ENCODE data around the gene LILRB5. TPM values are rescaled to one million over a fixed set of nuclear protein-coding genes. Genes with fewer than 3 reads are reported as not detected.
"Not testable (repeated sequence)": the region's sequence is repeated elsewhere in the genome, so short reads cannot be mapped to it uniquely, and the experiment has no call there.

Gene LILRB5
- total RNA-seq, 2 donors from 2014 or later, result 2.6 to 12.0 TPM

DNA sequence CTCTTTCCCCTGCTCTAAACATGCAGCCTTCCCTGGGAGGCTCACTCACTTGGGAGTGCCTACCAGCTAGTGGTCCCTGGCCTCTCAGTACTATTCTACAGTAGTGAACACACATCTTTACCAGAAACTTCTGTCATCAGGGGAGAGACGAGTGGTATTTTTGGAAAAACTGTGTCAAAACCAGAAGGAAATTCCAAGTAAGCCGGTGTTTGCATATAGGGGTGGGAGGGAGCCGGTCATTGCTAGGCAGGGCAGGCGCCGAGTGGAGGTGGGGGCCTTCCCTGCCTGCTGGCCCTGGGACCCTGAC lies 49.4 kb downstream of the LILRB5 start:
- DNase-seq (ENCODE audit: low spot score), result no peak
- TF ChIP-seq, protein P1, sequence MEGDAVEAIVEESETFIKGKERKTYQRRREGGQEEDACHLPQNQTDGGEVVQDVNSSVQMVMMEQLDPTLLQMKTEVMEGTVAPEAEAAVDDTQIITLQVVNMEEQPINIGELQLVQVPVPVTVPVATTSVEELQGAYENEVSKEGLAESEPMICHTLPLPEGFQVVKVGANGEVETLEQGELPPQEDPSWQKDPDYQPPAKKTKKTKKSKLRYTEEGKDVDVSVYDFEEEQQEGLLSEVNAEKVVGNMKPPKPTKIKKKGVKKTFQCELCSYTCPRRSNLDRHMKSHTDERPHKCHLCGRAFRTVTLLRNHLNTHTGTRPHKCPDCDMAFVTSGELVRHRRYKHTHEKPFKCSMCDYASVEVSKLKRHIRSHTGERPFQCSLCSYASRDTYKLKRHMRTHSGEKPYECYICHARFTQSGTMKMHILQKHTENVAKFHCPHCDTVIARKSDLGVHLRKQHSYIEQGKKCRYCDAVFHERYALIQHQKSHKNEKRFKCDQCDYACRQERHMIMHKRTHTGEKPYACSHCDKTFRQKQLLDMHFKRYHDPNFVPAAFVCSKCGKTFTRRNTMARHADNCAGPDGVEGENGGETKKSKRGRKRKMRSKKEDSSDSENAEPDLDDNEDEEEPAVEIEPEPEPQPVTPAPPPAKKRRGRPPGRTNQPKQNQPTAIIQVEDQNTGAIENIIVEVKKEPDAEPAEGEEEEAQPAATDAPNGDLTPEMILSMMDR (IDR thresholded peaks at IDR 0.05), result no peak
- H3K4me1 ChIP-seq, result peaks cover 0 to 81% of the 10 kb centered on the region in 2 donors
- peaks cover 58% of the 10 kb centered on the region for H3K36me3 ChIP-seq
- H3K27ac ChIP-seq, result peak overlapping the region; percentile 51 to 57
- H3K27me3 ChIP-seq, result no peaks in the 10 kb centered on the region
- H3K4me3 ChIP-seq, result no peak overlapping the region
- no peaks in the 10 kb centered on the region for H3K9me3 ChIP-seq

DNA sequence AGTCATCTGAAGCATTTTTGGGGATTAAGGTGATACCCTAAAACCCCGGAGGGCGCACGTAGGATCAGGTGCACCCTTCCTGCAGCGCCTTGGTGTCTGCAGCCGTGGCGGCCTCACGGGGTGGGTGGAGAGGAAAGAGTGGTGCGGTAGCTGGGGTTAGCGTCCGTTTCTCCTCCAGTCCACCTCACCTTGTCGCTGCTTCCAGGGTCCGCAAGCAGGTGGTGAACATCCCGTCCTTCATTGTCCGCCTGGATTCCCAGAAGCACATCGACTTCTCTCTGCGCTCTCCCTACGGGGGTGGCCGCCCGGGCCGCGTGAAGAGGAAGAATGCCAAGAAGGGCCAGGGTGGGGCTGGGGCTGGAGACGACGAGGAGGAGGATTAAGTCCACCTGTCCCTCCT lies 49.9 kb downstream of the LILRB5 start:
- peak overlapping the region; percentile 51 to 57 for H3K27ac ChIP-seq
- DNase-seq (ENCODE audit: low spot score); H3K27me3 ChIP-seq; H3K9me3 ChIP-seq; H3K4me3 ChIP-seq: not testable (repeated sequence)
- H3K4me1 ChIP-seq, result peaks cover 0 to 86% of the 10 kb centered on the region in 2 donors
- H3K36me3 ChIP-seq, result peaks cover 62% of the 10 kb centered on the region

DNA sequence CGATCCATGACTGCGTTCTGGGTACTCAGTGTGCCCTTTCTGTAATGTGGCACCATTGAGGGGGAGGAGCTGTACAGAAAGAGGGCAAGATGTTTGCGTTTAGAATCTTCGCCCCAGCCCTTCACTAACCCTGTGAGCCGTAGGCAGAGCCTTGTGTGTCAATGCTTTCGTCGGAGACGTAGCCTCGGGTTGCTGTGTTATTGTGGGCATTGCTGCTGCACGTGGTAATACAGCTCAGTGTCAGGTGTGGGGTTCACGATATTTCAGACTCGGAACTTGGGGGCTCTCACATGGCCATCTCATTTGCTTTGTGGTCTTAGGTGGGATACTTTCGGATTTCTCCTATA lies 50.3 kb downstream of the LILRB5 start:
- no peaks in the 10 kb centered on the region for H3K27me3 ChIP-seq
- peaks cover 66% of the 10 kb centered on the region for H3K36me3 ChIP-seq
- peaks cover 0 to 89% of the 10 kb centered on the region in 2 donors for H3K4me1 ChIP-seq
- H3K9me3 ChIP-seq, result no peaks in the 10 kb centered on the region
- TF ChIP-seq, protein P1 (IDR thresholded peaks at IDR 0.05), result no peak
- no peak overlapping the region for H3K4me3 ChIP-seq
- peak overlapping the region; percentile 36 to 57 for H3K27ac ChIP-seq
- no peak for DNase-seq (ENCODE audit: low spot score)

DNA sequence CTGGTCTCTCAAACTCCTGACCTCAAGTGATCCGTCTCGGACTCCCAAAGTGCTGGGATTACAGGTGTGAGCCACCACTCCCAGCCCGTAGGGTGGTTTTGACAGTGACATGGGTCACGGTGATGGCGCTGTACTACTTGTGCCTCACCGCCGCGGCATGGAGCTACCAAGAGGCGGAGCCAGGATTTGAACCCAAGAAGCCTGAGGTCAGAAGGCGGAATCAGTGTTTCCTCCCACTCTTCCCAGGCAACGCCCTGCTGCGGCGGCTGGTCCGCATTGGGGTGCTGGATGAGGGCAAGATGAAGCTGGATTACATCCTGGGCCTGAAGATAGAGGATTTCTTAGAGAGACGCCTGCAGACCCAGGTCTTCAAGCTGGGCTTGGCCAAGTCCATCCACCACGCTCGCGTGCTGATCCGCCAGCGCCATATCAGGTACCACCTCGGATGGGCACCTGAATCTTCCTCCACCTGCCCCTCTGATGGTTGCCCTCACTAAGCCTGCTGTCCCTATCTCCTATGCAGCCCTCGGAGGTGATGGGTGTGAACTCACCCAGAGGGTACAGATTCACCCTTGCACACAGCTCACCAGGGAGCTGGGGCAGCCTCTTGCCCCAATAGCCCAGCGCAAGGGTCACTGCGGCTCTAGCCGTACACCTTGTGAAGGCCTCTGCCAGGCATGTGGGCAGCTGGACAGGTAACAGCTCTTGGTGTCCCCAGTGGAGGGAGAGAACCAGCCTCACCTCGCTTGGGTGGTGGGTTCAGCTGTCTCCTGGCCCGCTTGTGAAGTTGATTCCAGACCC lies 50.8 kb downstream of the LILRB5 start:
- Histone ChIP-seq H3K27ac (peak overlapping the region; percentile 36 to 57), H3K4me1 (peaks cover 0 to 95% of the 10 kb centered on the region in 2 donors), H3K36me3 (peaks cover 72% of the 10 kb centered on the region), H3K4me3 (no peak overlapping the region), H3K27me3 (no peaks in the 10 kb centered on the region), H3K9me3 (no peaks in the 10 kb centered on the region)
- TF ChIP-seq, protein P1 (IDR thresholded peaks at IDR 0.05), result no peak
- no peak for DNase-seq (ENCODE audit: low spot score)

DNA sequence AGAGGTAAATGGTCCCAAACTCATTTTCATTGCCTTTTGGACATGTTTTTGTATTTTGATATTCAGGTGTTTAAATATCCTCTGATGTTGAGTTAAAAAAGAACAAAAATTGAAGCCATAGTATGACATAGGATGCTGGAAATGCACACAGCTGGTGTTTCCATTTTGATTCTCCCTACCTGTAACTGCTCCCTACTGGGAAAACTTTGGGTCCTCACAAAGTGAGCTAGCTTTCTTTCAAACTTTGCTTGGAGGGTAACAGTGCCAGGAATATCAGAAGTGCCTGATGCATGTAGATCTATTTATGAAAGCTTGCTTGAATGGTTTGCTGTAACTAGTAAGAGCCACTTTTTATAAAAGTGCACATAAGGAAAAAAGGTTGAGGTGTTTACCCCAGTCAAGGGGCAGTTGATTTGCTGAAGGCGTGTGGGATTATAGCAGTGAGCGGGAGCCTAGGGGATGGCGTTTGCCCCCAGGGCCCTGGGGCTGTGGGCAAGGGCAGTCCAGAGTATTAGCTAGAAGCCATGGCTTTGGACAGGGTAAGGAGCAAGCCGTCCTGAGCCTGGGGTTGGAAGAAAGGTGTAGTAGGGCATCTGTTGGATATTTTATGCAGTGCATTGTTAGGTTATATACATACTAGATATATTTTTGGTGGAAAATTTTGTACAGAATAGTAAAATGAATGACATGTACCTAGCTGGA lies 52.2 kb downstream of the LILRB5 start:
- Histone ChIP-seq H3K27ac (no peak overlapping the region), H3K9me3 (no peaks in the 10 kb centered on the region), H3K4me3 (no peak overlapping the region), H3K4me1 (peaks cover 0 to 88% of the 10 kb centered on the region in 2 donors), H3K27me3 (no peaks in the 10 kb centered on the region), H3K36me3 (peaks cover 73% of the 10 kb centered on the region)
- no peak for DNase-seq (ENCODE audit: low spot score)
- TF ChIP-seq, protein P1 (IDR thresholded peaks at IDR 0.05), result no peak

DNA sequence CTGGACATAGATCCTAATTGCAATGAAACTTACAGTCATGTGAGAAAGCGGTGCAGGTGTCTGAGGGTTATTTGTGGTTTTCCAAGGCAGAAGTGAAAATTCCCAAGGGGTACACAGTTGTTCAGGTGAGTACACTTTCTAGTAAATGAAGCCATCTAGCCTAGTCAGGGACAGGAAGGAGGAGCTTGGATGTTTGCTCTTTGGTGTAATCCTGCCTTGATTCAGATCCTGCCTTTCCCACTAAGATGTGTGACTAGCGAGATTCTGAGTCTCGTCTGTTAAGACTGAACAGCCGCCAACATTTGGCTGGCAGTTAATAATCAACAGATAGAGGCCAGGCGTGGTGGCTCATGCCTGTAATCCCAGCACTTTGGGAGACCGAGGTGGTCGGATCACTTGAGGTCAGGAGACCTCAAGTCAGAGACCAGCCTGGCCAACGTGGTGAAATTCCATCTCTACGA lies 53.9 kb downstream of the LILRB5 start:
- peaks cover 70% of the 10 kb centered on the region for H3K36me3 ChIP-seq
- peaks cover 0 to 73% of the 10 kb centered on the region in 2 donors for H3K4me1 ChIP-seq
- TF ChIP-seq, protein P1 (IDR thresholded peaks at IDR 0.05), result no peak
- no peak for DNase-seq (ENCODE audit: low spot score)
- H3K9me3 ChIP-seq, result no peaks in the 10 kb centered on the region
- H3K27me3 ChIP-seq, result no peaks in the 10 kb centered on the region
- H3K4me3 ChIP-seq, result no peak overlapping the region
- H3K27ac ChIP-seq, result peak overlapping the region in 1 of 2 donors; percentile 98
